CD4-positive, alpha-beta T cell treated with Interleukin-1 beta for 1 hour (primary cell): ENCODE results near the gene APOH.
A peak's percentile ranks its signal among the peaks of the same experiment; 100 is the strongest.

Experiments
- DNase-seq, 2 donors: peaks; one replicate each; pipeline ENCODE4 v3.0.0-alpha.2; 2020 to 2022

APOH gene

DNA sequence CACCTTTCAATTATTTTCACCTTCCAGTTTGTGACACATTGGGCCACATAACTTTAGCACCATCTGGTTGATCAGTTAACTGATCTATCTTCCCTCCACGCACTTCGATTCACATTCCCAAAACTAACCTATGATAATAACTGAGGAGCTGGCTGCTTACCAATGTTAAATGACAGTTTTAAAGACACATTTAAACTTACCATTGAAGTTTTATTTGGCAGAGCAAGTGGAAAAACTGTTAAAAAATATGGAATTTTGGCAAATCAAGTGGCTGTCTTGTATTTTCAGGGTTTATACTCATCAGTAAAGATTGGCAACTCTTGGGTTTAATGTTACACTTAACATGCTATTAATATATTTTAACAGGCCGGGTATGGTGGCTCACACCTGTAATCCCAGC lies 5.4 kb upstream of the APOH start:
- DNase-seq: no peak

DNA sequence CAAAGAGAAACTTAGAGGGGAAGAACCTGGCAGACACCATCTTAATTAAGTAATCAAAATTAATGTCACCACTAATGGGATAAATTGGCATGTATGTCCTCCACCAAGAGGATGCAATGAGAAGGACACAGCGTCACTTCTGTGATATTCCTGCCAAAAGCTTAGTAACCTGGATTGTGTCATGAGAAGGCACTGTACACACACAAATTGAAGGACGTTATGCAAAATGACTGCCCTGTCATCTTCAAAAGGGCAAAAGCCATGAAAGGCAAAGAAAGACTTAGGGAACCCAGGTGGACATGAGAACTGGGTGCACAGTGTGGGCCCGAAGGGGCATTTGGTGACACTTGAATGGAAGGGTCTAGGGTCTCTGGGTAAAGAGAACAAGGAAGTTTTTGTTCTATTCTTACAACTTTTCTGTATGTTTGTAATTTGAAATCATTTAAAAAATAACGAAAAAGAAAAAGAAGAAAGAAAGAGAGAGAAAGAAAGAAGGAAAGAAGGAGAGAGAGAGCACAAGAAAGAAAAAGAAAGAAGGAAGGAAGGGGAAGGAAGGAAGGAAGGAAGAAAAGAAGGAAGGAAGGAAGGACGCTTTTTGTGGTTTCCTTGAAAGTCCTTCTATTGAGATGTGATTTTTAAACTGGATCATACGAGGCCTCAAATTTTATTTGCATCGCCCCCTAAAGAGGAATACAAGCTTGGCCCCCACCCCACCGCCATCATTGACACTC lies 4.0 kb upstream of the APOH start:
- no peak for DNase-seq

DNA sequence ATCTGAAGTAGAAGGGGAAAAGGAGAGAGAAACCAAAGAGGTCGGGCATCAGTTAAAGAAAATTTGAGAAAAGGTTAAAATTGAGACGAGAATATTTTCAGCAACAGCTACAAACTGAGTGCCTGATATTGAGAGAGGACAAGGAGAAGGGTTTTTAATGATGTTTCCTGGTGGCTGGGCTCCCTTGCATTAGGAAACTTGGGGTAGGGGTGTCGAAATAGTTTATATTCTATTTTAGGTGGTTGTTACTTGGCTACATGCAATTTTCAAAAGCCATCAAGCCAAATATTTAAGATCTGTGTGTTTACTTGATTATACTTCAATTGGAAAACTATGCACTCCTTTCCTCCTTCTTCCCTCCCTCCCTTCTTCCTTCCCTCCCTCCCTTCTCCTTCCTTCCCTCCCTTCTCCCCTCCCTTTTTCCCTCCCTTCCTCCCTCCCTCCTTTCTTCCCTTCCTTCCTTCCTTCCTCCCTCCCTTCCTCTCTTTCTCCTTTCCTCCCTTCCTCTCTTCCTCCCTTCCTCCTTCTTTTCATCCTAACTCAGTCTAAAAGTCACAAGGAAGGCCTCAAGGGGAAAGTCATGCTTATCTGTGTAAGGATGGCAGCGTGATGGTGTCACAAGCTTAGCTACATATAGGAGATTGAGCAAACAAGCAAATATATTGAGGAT lies 1.8 kb upstream of the APOH start:
- DNase-seq: no peak

DNA sequence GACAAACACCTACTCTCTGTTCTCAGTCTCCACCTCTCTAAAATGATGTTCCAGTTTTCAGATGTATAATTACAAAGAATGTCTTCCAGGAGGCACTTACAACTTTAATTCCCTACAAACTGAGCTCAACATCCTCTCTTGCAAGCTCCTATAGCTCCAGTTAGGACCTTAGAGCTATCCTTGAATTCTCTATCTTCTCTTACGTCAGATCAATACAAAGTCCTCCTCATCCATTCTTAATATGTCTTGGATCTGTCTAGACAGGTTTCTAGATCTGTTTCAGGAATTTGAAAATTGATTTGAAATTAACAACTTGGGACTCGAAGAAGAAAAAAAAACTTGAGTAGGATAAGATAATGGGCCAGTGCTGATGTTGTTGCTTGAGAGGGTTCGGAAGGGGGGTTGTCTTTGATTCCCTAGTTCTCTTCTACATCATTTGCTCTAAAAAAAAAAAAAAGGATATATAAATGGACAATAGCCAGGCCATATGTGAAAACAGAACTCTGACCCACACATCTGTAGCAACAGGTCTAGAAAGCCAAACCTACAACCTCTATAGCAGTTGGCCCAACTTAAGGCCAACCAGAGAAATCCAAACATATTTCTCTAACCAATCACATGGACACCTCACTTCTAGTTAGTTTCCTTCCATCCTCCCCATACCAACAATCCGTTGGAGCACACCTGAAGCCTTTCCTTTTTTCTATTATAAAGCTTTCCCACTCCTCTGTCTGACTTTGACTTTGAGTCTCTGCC lies 746 bp upstream of the APOH start:
- DNase-seq: no peak

DNA sequence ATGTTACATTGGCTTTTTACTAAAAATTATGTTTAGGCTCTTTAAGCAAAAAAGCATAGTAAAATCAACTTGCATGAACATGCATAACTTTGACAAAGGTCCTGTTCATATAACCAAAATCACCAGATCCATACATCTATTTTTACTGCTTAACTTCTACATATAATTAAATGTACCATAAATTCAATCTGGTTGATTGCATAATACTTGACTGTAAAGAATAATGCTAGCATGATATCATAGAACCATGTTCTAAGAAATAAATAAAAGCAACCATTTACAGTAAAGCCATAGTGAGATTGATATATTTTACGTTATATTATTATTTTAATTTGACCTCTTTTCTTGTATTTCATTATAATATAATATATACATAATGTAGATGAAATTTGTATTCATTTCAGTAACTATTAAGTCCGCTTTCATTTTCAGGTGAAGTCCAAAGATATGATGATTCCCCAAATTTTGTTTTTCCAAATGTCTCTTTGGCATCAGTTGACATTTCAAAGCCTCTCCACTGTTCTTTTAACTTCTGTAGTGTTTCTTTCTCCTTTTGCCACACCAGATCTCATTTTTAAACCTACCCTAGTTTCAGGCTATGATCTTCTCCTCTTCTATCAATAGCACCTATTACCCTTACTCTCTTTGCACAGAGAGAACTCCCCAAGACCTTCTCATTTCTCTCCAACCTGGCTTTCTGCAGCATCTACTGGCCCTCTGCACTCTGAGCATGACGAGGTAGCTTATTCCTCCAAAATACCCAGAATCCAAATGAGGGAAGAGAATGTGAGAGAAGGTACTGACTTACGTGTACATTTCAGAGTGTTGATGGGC lies 1.8 kb downstream of the APOH start:
- DNase-seq: no peak

DNA sequence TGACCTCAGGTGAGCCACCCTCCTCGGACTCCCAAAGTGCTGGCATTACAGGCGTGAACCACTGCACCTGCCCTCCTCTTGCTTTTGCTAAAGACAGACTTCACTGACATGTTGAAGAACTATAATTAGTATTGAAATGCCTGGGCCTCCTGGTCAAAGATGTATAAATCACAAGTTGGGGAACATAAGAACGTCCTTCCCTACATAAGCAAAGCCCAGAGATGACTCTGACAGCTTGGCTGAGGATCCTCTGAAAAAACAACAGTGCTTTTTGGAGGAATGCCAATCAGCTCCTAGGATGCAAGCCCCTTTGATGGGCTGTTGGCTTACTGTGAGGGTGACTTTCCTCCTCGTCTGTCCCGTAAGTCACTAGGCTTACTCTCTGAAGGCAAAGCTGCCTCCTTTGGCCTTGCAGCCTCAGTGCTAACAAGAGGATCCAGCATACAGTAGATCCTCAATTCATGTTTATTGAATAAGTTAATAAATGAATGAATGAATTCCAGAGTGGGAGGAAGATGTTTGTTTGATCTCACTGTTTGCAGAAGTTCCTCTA lies 6.3 kb downstream of the APOH start:
- no peak for DNase-seq

DNA sequence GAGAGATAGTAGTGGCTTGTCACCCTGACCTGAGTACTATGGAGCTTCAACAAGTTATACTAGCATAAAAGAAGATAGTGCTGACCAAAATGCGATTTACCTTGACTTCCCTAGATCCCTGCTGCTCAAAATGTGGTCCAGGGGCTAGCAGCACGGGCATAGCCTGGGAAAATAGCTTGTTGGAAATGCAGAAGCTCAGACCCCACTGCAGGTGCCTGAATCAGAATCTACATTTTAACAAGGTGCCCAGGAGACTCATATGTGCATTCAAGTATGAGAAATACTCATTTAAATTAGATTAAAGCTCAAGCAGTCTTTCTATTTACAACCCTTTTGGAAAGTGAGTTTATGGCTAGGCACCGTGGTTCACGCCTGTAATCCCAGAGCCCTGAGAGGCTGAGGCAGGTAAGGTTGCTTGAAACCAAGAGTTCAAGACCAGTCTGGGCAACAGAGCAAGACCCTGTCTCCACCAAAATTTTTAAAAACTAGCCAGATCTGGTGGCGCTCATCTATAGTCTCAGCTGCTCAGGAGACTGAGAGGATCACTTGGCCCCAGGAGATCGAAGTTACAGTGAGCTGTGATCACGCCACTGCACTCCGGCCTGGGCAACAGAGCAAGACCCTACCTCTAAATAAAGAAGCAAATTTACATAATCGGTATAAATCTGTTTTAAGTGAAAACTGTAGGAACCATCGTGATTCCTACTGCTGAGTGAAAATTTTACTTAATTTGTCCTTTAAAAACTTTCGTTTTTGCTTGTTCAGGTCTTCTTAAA lies 7.3 kb downstream of the APOH start:
- no peak for DNase-seq

DNA sequence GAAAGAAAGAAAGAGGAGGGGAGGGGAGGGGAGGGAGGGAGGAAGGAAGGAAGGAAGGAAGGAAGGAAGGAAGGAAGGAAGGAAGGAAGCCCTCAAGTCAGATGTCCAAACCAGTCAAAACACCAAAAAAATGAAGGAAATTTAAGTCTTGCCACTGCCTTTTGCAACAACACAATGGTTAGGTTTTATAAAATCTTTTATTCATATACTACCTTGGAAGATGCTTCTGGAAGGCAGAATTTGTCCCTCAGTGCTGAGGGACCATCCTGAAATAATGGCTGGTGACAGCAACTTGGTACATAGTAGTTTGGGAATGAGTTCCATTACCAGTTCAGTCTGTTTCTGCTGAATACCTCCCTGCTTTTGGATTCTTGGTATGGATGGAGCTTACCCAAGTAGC lies 7.9 kb downstream of the APOH start:
- DNase-seq: no peak

DNA sequence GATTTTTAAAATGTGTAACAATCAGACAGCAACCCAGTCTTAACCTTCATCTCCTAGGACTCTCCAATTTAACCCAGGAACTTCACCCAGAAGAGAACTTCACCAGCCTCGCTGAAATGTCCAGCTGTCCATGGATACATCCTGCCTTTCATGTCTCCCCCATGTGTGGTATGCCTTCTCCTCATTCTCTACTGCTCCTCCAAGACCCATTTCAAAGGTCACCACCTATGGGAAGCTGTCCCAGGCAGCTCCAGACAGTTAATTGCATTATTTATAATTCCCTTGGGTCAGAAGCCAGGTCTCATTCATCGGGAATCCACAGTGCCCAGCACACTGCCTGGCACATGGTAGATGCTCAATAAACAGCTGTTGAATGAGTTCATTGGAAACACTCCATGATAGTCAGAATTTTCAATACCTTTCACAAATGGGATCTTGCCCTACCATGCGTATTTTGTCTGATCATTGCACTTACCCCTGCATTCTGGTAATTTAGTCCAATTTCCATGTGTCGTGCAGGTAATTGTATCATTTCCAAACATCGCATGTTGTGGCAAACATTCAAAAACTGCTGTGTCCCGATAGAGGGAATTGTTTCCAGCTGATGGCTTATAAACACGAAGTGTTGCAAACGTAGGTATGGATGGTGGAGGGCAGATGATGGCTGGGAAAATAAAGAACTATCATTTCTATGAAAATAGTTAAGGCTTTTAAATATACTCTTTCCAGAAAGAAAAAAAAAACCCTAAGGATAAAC lies 9.0 kb downstream of the APOH start:
- no peak for DNase-seq

DNA sequence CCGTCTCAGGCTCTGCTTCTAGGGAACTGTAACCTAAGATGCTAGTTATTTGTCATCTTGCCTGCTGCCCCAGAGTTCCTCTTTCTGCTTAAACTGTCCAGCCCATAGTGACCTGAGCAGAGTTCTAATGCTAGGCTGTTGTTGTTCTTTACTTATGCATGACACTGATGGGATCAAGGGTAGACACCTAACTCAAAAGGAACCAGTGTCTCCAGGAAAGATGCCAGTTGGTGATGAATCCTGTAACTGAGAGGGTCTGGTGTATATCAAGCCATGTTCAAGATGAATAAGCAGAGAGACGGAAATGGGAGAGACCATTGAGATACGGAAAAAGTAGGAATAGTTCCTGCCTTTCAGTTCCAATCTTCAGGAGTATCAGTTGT lies 13.7 kb downstream of the APOH start:
- DNase-seq: no peak

DNA sequence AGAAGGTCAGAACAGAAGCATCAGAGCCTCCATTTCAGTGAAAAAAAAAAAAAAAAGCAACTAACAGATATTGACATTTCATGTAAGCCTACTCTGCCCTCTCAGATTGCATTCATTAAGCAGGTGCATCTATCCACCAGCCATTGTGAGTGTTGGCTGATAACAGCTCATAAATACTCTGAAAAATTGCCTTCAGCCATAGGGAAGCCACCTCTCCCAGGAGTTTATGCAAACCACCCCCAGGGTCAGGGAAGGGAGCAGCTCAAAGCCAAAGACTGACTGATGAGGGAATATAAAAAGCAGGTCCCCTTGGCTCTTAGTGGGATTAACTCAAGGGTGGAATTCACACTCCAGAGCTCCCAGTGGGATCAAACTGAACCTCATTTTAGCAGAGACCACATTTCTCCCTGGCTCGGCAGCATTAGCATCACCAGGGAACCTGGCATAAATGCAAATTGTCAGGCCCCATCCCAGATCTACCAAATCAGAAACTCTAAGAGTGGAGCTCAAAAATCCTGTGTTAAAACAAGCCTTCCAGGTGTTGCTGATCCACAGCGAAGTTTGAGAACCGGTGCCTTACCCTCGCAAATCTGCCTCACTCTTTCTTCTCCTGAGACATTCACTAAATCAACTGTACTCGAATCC lies 14.2 kb downstream of the APOH start:
- DNase-seq: no peak

DNA sequence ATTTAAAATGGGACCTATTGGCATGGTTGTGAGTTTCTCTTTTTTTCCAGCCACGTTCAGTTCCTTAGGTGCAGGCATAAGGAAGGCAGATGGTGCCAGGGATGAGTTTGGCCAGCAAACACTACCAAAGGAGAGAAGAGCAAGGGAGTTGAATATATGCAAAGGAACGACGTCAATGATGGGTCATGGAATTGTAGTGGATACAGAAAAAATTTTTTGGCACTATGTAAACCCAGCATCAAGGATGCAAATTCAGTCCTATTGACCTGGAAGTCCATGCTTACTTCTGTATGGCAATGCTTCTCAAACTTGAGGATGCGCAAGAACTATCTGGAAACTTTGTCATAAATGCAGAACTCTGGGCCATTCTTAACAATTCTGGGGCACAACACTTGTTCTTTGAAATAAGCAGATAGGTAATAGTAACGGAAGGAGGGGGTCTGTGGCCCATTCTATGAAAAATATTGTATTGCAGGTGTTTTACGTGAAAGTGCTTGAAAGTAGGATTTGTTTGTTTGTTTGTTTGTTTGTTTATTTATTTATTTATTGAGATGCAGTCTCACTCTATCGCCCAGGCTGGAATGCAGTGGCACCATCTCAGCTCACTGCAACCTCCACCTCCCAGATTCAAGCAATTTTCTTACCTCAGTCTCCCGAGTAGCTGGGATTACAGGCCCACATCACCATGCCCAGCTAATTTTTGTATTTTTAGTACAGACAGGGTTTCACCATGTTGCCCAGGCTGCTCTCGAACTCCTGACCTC lies 18.0 kb downstream of the APOH start:
- no peak for DNase-seq

DNA sequence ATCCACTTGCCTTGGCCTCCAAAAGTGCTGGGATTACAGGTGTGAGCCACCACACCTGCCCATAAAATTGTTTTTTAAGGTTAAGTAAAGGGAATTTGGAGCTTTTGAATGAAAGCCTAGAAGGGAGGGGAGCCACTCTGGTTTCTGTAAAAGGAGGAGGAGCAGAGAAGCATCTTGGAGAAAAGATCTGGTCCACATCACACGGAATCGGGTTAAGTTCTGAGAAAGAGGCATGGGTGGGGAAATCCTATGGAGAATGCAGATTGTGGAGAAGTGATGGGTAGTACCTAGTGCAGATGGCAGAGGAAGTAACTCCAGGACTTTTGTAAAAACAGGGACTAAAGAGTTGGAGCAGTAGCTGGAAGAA lies 19.0 kb downstream of the APOH start:
- no peak for DNase-seq

DNA sequence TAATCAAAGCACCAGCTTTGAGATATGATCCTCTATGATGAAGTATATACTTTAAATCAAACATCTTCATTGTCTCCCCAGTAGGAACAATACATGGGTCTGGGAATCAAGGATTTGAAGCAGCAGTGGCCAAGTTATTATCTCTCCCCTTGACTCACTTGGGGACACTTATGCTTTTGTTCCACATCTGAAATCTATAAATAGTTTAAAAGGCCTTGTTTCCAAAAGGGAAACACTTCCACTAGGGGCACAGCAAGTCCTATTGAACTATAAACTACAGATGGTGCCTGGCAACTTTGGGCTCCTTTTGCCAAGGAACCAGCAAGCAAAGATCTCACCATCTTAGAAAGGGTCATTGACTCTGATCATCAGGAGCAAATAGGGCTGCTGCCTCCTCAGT lies 21.3 kb downstream of the APOH start:
- no peak for DNase-seq

DNA sequence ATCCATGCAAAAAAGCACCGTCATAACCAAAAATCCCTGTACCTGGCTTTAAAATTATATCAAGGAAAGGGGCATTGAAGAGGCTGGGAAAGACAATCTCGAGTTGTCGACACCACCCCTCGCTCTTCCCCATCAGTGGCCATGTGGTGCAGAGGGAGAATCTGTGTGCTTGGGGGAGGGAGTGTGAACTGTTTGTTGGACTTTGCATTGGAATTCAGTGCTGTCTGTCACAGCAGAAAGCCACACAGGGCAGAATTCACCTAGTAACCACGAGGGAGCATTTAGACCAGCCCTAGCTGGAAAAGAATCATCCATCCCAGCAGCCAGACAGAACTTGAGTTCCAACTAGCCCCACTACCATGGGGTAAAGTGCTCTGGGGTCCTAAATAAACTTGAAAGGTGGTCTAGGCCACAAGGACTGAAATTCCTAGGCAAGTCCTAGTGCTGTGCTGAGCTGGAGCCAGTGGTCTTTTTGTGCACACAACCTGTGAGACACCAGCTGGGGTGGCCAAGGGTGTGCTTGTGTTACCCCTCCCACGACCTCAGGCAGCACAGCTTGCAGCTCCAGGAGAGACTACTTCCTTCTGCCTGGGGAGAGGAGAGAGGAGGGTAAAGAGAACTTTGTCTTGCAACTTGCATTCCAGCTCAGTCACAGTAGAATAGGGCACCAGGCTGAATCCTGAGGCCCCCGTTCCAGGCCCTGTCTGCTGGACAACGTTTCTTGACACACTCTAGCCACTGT lies 25.8 kb downstream of the APOH start:
- no peak for DNase-seq

DNA sequence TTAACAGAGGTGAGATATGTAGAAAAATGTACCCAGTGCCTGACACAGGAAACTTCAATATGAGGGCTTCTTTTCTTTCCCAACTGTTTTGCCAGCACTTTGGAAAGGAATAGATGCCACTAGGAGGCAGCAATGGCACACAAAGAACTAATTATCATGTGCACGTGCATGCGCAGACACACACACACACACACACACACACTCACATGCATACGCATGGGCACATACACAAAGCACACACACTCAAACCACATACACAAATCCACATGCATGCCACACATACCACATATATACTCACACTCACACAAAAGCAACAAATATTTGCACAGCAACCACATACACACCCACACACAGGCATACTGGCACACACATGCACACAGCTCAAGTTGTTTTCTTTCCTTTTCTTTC lies 28.5 kb downstream of the APOH start:
- peak; percentile 57 to 69 for DNase-seq

DNA sequence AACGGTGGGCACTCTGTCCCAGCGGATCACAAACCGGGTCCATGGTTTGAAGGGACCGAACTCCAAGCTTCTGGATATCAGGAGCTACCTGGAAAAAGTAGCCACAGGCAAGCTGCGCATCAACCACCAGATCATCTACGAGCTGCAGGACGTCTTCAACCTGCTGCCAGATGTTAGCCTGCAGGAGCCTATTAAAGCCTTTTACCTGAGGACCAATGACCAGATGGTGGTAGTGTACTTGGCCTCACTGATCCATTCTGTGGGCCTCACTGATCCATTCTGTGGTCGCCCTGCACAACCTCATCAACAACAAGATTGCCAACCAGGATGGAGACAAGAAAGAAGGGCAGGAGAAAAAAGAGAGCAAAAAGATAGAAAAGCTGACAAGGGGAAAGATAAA lies 31.0 kb downstream of the APOH start:
- DNase-seq: no peak

DNA sequence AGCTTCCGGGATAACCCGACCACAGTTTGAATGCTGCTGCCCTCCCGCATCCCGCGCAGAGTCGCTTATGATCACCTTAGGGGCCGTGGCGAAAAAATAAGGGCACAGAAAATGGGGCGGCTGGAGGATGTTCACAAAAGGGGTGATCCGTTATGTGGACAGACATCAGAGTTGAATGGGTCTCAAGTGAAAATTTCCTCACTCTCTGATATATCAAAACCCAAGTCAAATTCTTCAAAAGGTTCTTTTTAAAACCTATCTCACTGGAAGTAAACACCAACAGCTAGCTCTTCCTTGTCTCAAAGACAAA lies 36.9 kb downstream of the APOH start:
- no peak for DNase-seq

DNA sequence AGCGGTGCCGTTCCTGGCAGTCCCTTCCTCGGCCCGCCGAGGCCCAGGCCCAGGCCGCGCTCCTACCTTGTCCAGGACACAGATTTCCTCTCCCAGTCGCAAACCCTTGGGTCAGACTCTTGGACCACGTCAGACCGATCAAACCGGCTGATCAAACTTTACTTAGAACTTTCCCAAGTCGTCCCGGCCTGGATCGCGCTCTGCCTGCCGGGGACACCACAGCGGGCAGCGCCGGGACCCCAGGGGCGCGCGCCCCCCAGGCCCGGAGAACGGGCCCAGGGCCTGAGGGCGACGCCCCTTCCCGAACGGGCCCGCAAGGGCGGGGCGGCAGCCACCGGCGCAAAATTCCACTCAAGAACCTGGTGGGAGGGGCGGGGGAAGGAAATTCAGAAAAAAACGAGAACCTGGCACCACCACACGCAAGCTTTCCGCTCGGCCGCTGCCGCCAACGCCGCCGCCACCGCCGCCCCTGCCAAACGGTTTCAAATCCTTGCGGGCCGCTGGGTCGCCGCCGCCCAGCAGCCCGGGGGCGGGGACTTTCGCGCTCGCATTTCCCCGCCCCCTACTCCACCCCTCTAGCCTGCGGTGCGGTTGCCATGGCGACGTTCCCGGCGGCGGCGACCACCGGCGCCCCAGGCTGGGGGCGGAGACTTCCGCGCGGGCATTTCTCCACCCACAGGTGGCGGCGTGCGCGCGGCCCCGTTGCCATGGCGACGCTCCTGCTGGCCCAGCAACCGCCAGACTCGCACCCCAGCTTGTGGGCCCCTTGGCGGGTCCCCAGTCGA lies 37.4 kb downstream of the APOH start, which contains the start of gene CEP112:
CEP112 (minus strand) TSS at position 541 of the 785 bp plus-strand sequence.
- DNase-seq: peak; percentile 92 to 93
